T follicular helper cell (primary cell): ENCODE data around the gene GBF1.
A peak's percentile ranks its signal among the peaks of the same experiment; 100 is the strongest.

ENCODE experiments used
- DNase-seq: peaks from one replicate; pipeline ENCODE4 v3.0.0-alpha.2; 2020; ENCODE audit warnings: low read depth

The GBF1 gene

DNA sequence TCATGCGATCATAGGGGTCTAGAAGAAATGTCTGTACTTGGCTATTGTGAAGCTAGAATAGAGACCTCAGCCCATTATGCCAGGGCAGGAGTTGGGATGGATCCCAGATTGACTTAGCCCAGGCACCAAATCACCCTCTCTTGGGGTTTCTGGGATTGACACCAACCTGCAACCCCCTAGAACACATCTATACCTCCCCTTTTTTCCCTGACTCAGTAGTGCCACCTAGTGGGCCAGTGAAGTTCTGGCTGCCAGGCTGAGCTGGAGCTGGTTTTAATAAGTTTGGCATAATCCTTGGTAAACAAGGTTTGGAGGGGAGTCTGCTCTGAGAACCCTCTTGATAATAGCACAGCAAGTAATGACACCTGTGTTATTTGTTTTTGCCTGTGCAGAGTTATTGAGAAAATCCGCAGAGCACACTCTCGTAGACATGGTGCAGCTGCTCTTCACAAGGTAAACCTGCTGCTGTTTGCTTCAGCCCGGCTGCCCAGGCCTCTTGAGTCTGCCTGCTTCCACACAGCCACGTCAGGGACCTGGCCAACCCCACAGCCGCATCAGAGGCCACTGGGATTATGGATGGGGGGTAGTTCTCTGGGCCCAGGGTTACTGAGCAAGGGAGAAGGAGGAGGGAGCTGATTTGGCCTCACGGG is 106.9 kb downstream of the GBF1 start:
- DNase-seq, result peak; percentile 67

DNA sequence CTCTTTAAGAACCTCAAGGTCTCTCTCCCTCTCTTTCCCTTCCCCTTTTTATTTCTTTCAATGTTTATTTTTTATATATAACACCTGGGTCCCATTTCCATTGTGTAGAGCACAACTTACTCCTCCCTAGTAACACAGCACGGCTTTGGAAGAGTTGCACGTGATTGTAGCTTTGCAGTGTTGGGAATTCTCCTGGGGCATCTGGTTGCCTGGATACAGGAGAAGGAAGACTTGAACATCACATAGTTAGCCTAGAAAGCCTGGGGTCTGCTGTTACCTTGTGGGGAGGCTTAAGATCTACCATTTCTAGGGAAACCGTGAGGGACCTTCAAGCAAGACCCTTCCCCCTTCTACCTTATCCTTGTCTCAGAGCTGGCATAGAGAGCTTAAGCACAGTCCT is 109.1 kb downstream of the GBF1 start:
- DNase-seq, result no peak

DNA sequence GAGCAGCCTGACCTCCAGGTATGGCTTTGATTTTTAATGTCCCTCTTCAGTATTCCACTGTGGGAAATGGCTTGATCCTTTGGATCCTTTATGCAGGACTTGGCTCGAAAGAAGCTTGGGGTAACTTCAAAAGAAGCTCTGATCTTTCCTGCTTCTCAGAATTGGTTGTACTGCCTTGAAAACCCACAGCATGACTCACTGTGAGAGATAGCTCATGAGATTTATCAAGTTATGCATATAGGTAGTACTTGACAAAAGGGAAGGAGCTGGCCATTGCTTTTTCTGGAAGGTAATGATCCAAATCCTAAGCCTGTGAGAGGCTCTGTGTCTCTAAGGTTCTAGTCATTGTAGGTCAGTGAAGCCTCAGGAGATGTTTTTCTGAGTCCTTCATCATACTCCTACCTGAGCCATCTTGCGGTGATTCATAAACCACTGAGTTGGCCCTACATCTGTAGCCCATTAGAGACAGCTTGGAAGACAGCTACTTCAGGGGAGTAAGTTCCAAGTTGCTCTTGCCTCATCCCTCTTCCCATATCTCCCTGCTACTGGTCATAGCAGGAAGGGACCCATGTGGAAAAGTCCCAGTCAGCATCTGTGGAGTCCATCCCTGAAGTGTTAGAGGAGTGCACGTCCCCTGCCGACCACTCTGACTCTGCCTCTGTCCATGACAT is 113.5 kb downstream of the GBF1 start:
- no peak for DNase-seq

DNA sequence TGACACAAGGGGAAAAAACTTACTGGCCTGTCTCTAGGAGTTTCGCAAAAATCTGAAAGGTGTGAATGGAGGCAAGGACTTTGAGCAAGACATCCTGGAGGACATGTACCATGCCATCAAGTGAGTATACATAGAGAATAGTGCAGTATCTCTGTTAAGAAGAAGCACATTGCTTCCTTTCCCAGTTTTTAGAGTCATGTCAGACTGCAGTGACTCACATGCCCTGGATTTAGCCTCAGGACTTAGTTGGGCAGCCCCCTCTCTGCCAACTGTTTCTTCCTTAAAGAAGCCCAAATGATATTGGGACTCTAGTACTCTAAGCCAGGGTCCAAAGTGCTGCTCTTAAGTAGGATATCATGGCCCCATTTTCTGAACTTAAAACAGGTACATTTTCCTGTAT is 122.1 kb downstream of the GBF1 start:
- DNase-seq, result no peak

DNA sequence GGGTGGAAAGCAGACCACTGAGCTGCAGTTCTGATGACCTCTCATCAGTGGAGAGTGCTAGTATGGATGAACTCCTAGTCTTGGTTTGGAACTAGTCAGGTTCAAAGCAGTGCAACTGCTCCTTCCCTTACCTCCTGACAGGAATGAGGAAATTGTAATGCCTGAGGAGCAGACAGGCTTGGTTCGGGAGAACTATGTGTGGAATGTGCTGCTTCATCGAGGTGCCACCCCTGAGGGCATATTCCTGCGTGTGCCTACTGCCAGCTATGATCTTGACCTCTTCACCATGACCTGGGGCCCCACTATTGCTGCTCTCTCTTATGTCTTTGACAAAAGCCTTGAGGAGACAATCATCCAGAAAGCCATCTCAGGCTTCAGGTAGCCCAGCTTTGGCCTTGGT is 122.7 kb downstream of the GBF1 start:
- no peak for DNase-seq

DNA sequence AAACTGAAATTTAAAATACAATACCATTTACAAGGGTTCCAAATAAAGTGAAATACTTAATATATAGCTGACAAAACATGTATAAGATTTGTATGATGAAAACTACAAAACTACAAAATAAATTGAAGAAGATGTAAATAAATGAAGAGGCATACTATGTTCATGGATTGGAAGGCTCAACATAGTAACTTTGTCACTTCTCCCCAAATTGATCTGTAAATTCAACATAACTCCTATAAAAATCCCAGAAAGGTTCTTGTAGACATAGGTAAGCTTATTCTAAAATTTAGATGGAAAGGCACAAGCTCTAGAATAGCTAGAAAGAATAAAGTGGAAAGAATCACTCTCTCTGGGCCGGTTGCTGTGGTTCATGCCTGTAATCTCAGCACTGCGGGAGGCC is 126.0 kb downstream of the GBF1 start:
- no peak for DNase-seq

DNA sequence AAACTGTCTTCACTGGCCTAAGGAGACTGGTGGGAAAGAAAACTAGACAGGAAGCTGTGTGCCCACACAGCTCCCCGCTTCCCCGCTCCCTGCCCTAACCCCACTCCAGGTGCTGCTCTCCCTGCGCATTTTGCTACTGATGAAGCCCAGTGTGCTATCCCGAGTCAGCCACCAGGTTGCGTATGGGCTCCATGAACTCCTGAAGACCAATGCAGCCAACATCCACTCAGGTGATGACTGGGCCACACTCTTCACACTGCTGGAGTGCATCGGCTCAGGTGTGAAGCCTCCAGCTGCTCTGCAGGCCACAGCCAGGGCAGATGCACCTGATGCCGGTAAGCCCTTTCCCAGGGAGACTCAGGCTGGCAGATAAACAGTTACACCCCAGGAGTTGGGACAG is 129.9 kb downstream of the GBF1 start:
- DNase-seq, result no peak

DNA sequence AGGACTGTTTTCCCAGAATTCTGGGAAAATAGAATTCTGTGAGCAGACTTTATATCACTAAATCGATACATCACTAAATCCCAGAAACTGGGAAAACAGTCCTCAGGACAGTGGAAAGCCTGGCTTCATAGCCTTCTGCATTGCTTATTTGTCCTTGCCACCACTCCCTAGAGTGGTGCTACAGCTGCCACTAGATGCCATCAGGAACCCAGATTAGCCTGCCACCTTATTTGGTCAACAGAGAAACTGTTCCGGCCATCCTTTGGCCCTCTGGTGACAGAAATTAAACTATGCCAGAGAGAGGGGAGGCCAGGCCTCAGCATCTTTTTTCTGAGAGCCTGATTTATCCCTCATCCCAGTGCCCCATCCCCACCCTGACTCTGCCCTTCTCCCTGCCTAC is 130.5 kb downstream of the GBF1 start:
- no peak for DNase-seq

DNA sequence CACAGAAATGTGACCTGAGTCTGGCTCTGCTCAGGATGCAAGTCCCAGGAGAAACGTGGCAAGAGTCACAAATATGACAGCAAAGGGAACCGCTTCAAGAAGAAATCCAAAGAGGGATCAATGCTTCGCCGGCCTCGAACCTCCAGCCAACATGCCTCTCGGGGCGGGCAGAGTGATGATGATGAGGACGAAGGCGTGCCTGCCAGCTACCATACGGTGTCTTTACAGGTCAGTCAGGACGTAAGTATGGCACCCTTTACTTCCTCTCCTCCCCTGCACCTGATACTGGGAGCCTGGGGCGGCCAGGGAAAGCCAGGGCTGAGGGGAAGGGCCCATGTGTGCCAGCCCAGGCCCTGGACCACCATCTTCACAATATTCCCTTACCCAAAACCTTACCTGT is 131.6 kb downstream of the GBF1 start:
- DNase-seq, result no peak

DNA sequence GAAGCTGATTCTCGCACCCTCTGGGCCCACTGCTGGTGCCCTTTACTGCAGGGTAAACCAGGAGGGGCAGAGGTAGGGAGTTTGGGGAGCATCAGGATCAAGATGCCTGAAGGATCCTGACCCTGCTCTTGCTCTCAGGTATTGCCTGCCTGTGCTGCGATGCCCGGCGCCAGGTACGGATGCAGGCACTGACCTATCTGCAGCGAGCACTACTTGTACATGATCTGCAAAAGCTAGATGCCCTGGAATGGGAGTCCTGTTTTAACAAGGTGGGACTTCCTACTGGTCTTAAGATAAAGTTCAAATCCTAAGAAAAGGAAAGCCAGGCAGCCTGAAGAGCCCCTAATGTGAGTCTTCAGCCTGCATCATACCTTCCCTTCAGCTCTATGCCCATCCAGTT is 134.1 kb downstream of the GBF1 start:
- no peak for DNase-seq

DNA sequence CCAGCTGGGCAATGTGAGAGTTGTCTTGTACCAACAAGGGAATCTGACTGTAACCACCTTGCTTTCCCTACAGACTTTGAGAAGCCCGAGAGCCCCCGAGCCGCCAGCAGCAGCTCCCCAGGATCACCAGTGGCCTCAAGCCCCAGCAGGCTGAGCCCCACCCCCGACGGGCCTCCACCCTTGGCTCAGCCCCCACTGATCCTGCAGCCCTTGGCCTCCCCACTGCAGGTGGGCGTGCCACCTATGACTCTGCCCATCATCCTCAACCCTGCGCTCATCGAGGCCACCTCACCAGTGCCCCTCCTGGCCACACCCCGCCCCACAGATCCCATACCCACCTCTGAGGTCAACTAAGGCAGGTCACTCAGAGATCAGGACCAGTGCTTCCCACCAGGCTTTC is 136.7 kb downstream of the GBF1 start:
- no peak for DNase-seq

DNA sequence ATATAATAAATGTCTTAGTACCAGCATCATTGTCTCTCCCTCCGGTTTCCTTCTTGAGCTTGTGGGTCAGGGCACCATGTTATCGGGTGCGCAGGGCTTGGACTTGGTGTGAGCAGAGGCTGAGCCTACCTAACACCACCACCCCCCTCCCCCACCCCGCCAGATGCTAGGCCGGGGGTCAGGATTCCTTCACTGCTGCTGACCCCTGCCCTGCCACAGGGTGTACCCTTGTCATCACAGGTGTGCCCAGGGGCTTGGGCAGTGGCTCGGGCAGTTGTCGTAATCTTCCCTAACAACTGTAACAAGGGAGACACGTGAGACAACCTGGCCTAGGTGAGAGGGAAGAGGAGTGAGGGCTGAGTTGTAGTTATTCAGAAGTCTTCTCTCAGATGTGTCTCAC is 137.5 kb downstream of the GBF1 start:
- DNase-seq, result no peak

DNA sequence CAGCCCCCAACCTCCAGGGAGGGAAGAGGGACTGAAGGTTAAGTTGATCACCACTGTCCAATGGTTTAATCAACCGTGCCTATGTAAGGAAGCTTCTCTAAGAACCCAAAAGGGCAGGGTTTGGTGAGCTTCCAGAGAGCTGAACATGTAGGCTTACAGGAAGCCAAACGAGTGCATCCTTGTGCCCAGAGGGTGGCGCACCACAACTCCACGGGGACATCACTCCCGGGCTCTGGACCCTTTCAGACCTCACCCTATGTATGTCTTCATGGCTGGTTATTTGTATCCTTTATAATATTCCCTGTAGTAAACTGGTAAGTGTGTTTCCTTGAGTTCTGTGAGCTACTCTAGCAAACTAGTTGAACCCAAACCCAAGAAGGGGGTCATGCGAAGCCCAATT is 138.7 kb downstream of the GBF1 start:
- no peak for DNase-seq

DNA sequence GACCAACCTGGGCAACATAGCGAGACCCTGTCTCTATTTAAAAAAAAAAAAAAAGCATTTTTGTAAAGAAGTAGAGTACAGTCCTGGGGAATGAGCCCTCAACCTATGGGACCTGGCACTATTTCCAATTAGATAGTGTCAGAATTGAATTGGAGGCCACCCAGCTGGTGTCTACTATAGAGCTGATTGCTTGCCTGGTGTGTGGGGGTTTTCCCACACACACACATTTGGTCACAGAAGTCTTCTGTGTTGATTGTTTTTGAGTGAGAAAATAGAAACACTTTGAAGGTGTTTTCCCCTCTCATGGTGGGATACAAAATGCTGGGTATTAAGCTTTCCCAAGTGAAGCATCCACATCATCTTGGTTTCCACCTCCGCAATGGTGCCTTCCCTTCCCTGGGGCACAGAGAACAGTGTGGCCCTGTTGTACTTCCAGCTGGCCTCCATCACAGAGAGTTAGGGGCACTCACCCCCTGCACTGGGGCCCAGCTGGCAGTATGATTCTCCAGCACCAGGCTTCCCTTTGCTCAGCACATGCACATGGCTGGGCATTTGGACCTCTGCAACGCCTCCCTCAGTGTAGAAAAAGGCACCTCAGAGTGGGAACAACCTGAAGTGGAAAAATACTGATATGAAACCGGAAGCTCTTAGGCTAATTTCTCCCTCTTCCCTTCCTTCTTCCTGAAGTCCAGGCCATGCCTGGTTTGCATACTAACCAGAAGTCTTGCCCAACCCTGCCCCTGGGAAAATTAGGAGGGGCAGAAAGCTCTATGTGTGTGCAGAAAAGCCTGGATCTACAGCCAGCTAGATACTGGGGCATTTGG is 139.5 kb downstream of the GBF1 start:
- DNase-seq, result no peak

DNA sequence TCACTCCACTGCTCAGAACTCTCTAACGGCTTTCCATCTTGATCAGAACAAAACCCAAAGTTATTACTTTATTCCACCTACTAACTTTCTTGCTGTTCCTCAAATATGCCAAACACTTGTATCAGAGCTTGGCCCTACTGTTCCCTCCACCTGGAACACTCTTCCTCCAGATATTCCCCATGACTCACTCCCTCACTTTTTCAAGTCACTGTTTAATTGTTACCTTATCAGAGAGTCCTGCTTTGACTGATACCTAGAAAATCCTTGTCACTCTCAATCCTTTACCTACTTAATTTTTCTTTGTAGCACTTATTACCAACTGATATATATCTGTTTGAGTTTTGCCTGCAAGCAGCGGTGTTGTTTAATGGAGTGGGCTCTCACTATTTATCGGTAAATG is 144.6 kb downstream of the GBF1 start:
- DNase-seq, result no peak

DNA sequence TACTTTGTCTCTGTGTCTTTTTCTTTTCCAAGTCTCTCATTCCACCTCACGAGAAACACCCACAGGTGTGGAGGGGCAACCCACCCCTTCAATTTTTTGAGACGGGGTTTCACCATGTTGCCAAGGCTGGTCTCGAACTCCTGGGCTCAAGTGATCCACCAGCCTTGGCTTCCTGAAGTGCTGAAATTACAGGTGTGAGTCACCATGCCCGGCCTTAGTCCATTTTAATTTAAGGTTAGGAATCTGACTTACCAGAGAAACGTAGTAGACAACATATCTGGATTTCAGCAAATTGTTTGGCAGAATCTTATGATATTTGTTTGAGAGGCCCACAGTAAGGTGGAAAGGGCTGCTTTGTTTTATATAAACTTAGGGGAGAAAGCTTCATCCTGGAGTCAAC is 147.0 kb downstream of the GBF1 start:
- no peak for DNase-seq

DNA sequence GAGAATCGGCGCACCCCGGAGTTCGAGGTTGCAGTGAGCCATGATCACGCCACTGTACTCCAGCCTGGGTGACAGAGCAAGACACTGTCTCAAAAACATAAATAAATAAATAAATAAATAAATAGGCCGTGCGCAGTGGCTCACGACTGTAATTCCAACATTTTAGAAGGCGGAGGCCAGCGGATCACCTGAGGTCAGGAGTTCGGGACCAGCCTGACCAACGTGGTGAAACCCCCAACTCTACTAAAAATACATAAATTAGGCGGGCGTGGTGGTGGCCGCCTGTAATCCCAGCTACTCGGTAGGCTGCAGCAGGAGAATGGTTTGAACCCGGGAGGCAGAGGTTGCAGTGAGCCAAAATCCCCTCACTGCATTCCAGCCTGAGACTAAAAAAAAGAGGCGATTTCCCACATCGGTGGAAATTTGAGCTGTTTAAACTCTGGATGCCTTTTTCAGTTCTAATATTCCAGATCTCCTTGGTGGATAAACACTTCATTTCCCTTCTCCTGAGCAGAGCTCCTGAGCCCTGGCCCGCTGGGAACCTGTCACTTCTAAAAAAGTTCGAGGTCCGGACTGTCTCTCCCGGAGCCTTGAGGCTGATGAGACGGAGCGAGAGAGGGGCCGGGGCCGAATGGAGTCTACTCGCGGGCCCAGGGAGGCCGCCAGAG is 148.2 kb downstream of the GBF1 start:
- DNase-seq, result no peak

DNA sequence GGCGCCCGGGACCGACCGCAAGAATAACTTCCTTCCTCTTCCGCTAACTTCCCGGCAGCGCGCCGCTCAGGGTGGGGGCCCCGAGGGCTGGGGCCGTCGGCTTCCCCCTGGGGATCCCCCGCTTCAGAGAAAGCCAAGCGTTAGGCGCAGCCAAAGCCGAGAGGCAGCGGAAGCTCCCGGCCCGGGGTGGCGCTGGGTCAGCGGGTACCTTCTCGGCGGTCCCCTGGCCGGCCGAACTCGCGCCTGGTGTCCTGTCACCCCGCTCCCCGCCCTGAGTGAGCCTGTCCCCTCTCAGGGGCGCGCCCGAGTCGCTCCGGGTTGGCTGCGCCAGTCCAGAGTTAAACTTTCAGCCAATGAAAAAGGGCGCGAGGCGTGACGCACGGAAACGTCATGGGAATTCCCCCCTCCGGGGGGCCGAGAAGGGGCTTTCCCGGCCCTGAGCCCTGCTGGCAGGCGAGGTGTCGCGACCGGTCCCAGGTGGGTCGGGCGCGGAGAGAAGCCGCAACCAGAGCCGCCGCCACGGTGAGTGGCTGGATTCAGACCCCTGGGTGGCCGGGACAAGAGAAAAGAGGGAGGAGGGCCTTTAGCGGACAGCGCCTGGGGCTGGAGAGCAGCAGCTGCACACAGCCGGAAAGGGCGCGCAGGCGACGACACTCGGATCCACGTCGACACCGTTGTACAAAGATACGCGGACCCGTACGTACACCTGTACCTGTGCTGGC is 148.9 kb downstream of the GBF1 start:
- peak; percentile 99 for DNase-seq

DNA sequence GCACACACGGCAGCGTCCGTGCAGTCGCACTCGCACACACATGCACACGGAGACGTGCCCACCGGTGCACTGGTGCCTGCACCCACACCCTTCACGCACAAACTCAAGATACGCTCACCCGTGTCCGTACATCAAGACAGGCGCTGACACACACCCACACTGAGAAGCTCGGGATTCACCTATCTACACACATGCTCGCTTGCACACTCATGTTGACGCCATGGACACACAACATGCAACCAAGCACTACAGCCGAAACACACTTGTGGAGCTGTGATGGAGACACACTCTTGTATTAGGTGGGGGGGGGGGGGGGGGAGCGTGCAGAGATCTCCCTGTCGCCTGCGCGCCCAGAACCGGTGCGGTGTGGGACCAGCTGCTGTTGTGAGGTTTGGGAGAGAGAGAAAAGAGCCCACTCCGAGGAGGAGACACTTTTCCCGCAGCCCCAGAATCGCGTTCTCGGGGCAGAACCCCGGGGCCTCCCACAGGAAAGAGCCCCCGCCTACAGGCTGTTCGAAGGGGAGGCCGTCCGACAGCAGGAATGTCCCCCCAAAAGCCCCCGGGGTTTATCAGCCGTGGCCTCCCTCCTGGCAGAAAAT is 149.6 kb downstream of the GBF1 start:
- DNase-seq, result peak; percentile 55

DNA sequence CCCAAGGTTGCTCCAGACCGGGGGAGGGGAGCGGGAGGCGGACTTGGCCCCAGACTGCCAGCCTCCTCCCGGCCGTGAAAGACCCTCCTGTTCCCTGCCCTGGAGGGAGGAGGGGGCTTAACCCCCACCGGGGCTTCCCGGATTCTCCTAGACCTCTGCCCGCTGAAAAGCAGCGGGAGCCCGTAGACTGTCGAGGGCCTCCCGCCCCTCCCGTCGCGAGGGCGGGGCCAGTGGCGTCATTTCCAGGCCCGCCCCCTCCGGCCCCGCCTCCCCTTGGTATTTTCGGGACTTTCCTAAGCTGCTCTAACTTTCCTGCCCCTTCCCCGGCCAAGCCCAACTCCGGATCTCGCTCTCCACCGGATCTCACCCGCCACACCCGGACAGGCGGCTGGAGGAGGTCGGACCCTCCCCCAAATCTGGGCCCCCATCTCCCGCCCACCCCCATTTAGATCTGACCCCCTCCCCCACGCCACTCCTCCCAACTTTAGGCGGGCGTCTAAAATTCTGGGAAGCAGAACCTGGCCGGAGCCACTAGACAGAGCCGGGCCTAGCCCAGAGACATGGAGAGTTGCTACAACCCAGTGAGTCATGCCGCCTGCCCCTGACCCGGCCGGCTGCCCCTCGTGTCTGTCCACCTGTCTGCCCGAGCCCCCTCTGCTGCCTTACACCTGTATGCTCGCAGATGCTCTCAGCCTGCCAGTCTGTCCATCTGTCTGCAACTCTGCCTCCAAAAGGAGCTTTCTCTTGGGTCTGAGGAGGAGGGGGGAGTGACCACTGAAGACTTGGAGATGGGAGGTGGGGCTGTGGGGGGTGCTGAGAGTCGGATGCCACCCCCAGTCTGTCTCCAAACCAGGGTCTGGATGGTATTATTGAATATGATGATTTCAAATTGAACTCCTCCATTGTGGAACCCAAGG is 150.3 kb downstream of the GBF1 start, which contains the start of gene NFKB2:
Gene NFKB2, plus strand, starts transcription at position 306 of the 917 bp plus-strand sequence. Its CDS starts 255 bp downstream, at position 561.
- DNase-seq, result peak; percentile 88
